Liver (tissue), 9 donors: Measurements from ENCODE around the gene RBX1. TPM values are rescaled to one million over a fixed set of nuclear protein-coding genes. Genes with fewer than 3 reads are reported as not detected.

Source experiments
- DNase-seq: peaks from one replicate; pipeline ENCODE4 v3.0.0-alpha.2; 2017; ENCODE audit warnings: low spot score
- H3K27ac ChIP-seq, 2 donors: one replicate each; pipeline ENCODE4 v1.7.0; 2013; ENCODE audit warnings: inconsistent platforms in 2 of 2, low read length in 2 of 2, control low read depth in 1 of 2, low read depth in 1 of 2, mild to moderate bottlenecking in 1 of 2
- H3K27me3 ChIP-seq, 4 donors: one replicate each; pipeline versions ENCODE4 v1.6.1 to v1.7.0; 2013; ENCODE audit warnings: low read length in 3 of 4, inconsistent platforms in 1 of 4, mild to moderate bottlenecking in 1 of 4, moderate library complexity in 1 of 4; ENCODE audit not compliant: control insufficient read depth in 4 of 4, insufficient read depth in 4 of 4
- H3K36me3 ChIP-seq, 4 donors: one replicate each; pipeline versions ENCODE4 v1.6.1 to v1.7.0; 2013; ENCODE audit warnings: low read length in 3 of 4, mild to moderate bottlenecking in 3 of 4, low read depth in 1 of 4, moderate library complexity in 1 of 4; ENCODE audit not compliant: control insufficient read depth in 4 of 4, insufficient read depth in 3 of 4
- H3K4me1 ChIP-seq, 4 donors: one replicate each; pipeline versions ENCODE4 v1.6.1 to v1.7.0; 2013; ENCODE audit warnings: low read length in 3 of 4, mild to moderate bottlenecking in 3 of 4, moderate library complexity in 1 of 4; ENCODE audit not compliant: control insufficient read depth in 4 of 4, insufficient read depth in 4 of 4
- H3K4me3 ChIP-seq, 3 donors: one replicate each; pipeline versions ENCODE4 v1.6.1 to v1.7.0; 2013; ENCODE audit warnings: low read length in 3 of 3, control low read depth in 1 of 3, low read depth in 1 of 3, mild to moderate bottlenecking in 1 of 3
- H3K9ac ChIP-seq, 2 donors: one replicate each; pipeline ENCODE4 v1.7.0; 2013; ENCODE audit warnings: low read length in 2 of 2, mild to moderate bottlenecking in 2 of 2, moderate library complexity in 2 of 2, control low read depth in 1 of 2, low read depth in 1 of 2
- H3K9me3 ChIP-seq, 4 donors: one replicate each; pipeline versions ENCODE4 v1.6.1 to v1.7.0; 2013; ENCODE audit warnings: low read length in 3 of 4; ENCODE audit not compliant: control insufficient read depth in 4 of 4
- EGR1 ChIP-seq, 2 donors: IDR thresholded peaks; 2 replicates each; pipeline ENCODE4 v1.6.1; 2016 to 2018; ENCODE audit warnings: antibody characterized with exemption in 2 of 2, low read depth in 2 of 2
- FOXA2 ChIP-seq: IDR thresholded peaks from 2 replicates; pipeline ENCODE4 v1.6.1; 2016; ENCODE audit warnings: antibody characterized with exemption
- HNF4A ChIP-seq, 2 donors: conservative IDR thresholded peaks; 2 replicates each; pipeline ENCODE4 v1.6.1; 2016; ENCODE audit warnings: antibody characterized with exemption in 2 of 2, mild to moderate bottlenecking in 2 of 2
- JUND ChIP-seq, 2 donors: IDR thresholded peaks; 2 replicates each; pipeline ENCODE4 v1.6.1; 2016; ENCODE audit warnings: antibody characterized with exemption in 2 of 2
- NR2F2 ChIP-seq: IDR thresholded peaks from 2 replicates; pipeline ENCODE4 v1.6.1; 2016; ENCODE audit warnings: antibody characterized with exemption
- RXRA ChIP-seq, 2 donors: IDR thresholded peaks; 2 replicates each; pipeline ENCODE4 v1.6.1; 2017 to 2018; ENCODE audit warnings: antibody characterized with exemption in 2 of 2, mild to moderate bottlenecking in 1 of 2
- SP1 ChIP-seq: IDR thresholded peaks from 2 replicates; pipeline ENCODE4 v1.6.1; 2018; ENCODE audit warnings: antibody characterized with exemption, mild to moderate bottlenecking
- TAF1 ChIP-seq: conservative IDR thresholded peaks from 2 replicates; pipeline ENCODE4 v1.6.1; 2016; ENCODE audit warnings: antibody characterized with exemption, mild to moderate bottlenecking
- WGBS: extraction: QIAGEN DNeasy Blood & Tissue Kit; methylation state at CpG from one replicate; pipeline ENCODE4 v1.1.7; 2013; 5-methylcytosine and 5-hydroxymethylcytosine counted together
- polyA plus RNA-seq, 2 donors: library from polyadenylated mRNA; stranded (reverse) in 1 of 2; unstranded in 1 of 2; fragments of 200-250 nt in 1 of 2; fragments of >200 nt in 1 of 2; fragmentation: Nextera tagmentation in 1 of 2; extraction: Ambion mirVana in 1 of 2; gene quantifications; one replicate each; pipeline versions ENCODE4 v1.2.1 to v1.2.3, GENCODE V29; 2013 to 2015
- total RNA-seq, 2 donors: library from RNA; depleted of rRNA; stranded (reverse); fragments of >200 nt; gene quantifications; one replicate each; pipeline ENCODE4 v1.2.3, GENCODE V29; 2014
- TF ChIP-seq, protein P1 (sequence below): IDR thresholded peaks from 2 replicates; pipeline ENCODE4 v1.6.1; 2016; ENCODE audit warnings: antibody characterized with exemption
- TF ChIP-seq, protein P2 (sequence below): fragments of 150-350 bp; IDR thresholded peaks from 2 replicates; pipeline ENCODE4 v1.5.1; 2017; ENCODE audit warnings: improper control_type of control experiment, low read depth, low read length; ENCODE audit not compliant: missing input control
- TF ChIP-seq, protein P3 (sequence below): IDR thresholded peaks from 2 replicates; pipeline ENCODE4 v1.6.1; 2016; ENCODE audit warnings: antibody characterized with exemption
- TF ChIP-seq, protein P4 (sequence below): IDR thresholded peaks from 2 replicates; pipeline ENCODE4 v1.6.1; 2016; ENCODE audit warnings: antibody characterized with exemption
- donor health status: healthy.
- donor health status: healthy.
- donor health status: healthy.
- donor health status: healthy.
- donor health status: healthy.

The RBX1 gene
- total and polyA plus RNA-seq, 4 donors: 11.0 to 85.3 (median 46.0) TPM

- TF ChIP-seq, protein P1, sequence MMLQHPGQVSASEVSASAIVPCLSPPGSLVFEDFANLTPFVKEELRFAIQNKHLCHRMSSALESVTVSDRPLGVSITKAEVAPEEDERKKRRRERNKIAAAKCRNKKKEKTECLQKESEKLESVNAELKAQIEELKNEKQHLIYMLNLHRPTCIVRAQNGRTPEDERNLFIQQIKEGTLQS: no peak
- TF ChIP-seq HNF4A (conservative IDR thresholded peaks at IDR 0.05) (no peak), RXRA (IDR thresholded peaks at IDR 0.05) (no peak), TAF1 (no peak)
Observed at GRCh38 chr22:41003976-41004375, 52.8 kb downstream of the RBX1 start (continued).

GRCh38 chr22:41009222-41009948 lies 58.2 kb downstream of the RBX1 start:
- no peak for DNase-seq
- Histone ChIP-seq H3K27ac (no peak overlapping the region), H3K9ac (no peak overlapping the region), H3K9me3 (no peaks in the 10 kb centered on the region), H3K4me3 (no peak overlapping the region), H3K27me3 (no peaks in the 10 kb centered on the region), H3K36me3 (no peaks in the 10 kb centered on the region), H3K4me1 (no peaks in the 10 kb centered on the region)
- WGBS: 67% methylated on average over 5 of the region's 5 CpGs
- TF ChIP-seq RXRA (IDR thresholded peaks at IDR 0.05) (no peak), SP1 (no peak), JUND (IDR thresholded peaks at IDR 0.05) (no peak), HNF4A (conservative IDR thresholded peaks at IDR 0.05) (no peak), FOXA2 (no peak), NR2F2 (no peak)
- TF ChIP-seq, protein P1: no peak
- TF ChIP-seq, protein P2, sequence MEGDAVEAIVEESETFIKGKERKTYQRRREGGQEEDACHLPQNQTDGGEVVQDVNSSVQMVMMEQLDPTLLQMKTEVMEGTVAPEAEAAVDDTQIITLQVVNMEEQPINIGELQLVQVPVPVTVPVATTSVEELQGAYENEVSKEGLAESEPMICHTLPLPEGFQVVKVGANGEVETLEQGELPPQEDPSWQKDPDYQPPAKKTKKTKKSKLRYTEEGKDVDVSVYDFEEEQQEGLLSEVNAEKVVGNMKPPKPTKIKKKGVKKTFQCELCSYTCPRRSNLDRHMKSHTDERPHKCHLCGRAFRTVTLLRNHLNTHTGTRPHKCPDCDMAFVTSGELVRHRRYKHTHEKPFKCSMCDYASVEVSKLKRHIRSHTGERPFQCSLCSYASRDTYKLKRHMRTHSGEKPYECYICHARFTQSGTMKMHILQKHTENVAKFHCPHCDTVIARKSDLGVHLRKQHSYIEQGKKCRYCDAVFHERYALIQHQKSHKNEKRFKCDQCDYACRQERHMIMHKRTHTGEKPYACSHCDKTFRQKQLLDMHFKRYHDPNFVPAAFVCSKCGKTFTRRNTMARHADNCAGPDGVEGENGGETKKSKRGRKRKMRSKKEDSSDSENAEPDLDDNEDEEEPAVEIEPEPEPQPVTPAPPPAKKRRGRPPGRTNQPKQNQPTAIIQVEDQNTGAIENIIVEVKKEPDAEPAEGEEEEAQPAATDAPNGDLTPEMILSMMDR: no peak
- TF ChIP-seq, protein P3, sequence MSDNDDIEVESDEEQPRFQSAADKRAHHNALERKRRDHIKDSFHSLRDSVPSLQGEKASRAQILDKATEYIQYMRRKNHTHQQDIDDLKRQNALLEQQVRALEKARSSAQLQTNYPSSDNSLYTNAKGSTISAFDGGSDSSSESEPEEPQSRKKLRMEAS: no peak
- TF ChIP-seq, protein P4, sequence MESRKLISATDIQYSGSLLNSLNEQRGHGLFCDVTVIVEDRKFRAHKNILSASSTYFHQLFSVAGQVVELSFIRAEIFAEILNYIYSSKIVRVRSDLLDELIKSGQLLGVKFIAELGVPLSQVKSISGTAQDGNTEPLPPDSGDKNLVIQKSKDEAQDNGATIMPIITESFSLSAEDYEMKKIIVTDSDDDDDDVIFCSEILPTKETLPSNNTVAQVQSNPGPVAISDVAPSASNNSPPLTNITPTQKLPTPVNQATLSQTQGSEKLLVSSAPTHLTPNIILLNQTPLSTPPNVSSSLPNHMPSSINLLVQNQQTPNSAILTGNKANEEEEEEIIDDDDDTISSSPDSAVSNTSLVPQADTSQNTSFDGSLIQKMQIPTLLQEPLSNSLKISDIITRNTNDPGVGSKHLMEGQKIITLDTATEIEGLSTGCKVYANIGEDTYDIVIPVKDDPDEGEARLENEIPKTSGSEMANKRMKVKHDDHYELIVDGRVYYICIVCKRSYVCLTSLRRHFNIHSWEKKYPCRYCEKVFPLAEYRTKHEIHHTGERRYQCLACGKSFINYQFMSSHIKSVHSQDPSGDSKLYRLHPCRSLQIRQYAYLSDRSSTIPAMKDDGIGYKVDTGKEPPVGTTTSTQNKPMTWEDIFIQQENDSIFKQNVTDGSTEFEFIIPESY: no peak

DNA sequence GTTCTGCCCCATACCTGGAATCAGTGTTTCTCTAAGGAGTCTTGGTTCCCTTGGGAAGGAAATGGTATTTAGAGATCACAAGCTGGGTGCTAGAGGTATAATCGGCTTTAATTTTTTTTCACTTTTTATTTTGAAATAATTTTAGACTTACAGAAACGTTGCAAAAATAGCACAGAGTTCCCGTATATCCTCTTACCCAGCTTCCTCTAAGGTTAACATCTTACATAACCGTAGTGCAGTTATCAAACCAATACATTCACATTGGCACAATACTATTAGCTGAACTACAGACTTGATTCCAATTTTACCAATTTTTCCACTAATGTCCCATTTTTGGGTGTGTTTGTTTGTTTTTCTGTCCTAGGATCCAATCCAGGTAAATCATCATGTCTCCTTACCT lies 63.8 kb downstream of the RBX1 start:
- no peaks in the 10 kb centered on the region for H3K9me3 ChIP-seq
- TF ChIP-seq TAF1: no peak
- TF ChIP-seq EGR1 (IDR thresholded peaks at IDR 0.05; ENCODE audit: low read depth in 2 of 2): no peak
- TF ChIP-seq, protein P4: no peak
- H3K27me3 ChIP-seq: no peaks in the 10 kb centered on the region
- no peaks in the 10 kb centered on the region for H3K4me1 ChIP-seq
- WGBS: 66% methylated on average over 4 of the region's 4 CpGs
- no peaks in the 10 kb centered on the region for H3K36me3 ChIP-seq
- no peak overlapping the region for H3K9ac ChIP-seq
- H3K27ac ChIP-seq: no peak overlapping the region
- DNase-seq: no peak
- H3K4me3 ChIP-seq: no peak overlapping the region
